Stimulated activated CD4-positive, alpha-beta T cell treated with anti-CD3 and anti-CD28 coated beads, Interleukin-4, amount 100 ng/mL, for 24 hours (primary cell): Measurements from ENCODE around the gene FBXW4.
"Not testable (repeated sequence)": the region's sequence is repeated elsewhere in the genome, so short reads cannot be mapped to it uniquely, and the experiment has no call there.

ENCODE experiments used
- DNase-seq: peaks from one replicate; pipeline ENCODE4 v3.0.0-alpha.2; 2020

The FBXW4 gene

GRCh38 chr10:101615525-101616116 lies 79.3 kb downstream of the FBXW4 start:
- DNase-seq: no peak

- no peak for DNase-seq
These were observed 80.1 kb downstream of the FBXW4 start for GRCh38 chr10:101614663-101615524.

GRCh38 chr10:101613646-101614045 lies 81.3 kb downstream of the FBXW4 start:
- DNase-seq: no peak

- no peak for DNase-seq
These were observed 82.1 kb downstream of the FBXW4 start for GRCh38 chr10:101612872-101613271.

GRCh38 chr10:101612086-101612485 lies 82.9 kb downstream of the FBXW4 start:
- DNase-seq: no peak

- DNase-seq: no peak
These were observed 83.7 kb downstream of the FBXW4 start for GRCh38 chr10:101611096-101611905.

GRCh38 chr10:101609481-101609880 lies 85.5 kb downstream of the FBXW4 start:
- DNase-seq: no peak

- no peak for DNase-seq
These were observed 87.8 kb downstream of the FBXW4 start for GRCh38 chr10:101607124-101607523.

GRCh38 chr10:101602761-101603398 lies 92.1 kb downstream of the FBXW4 start:
- DNase-seq: peak; percentile 75

- no peak for DNase-seq
These were observed 93.4 kb downstream of the FBXW4 start for GRCh38 chr10:101601541-101601940.

- DNase-seq: no peak
These were observed 97.7 kb downstream of the FBXW4 start for GRCh38 chr10:101597091-101597900.

DNA sequence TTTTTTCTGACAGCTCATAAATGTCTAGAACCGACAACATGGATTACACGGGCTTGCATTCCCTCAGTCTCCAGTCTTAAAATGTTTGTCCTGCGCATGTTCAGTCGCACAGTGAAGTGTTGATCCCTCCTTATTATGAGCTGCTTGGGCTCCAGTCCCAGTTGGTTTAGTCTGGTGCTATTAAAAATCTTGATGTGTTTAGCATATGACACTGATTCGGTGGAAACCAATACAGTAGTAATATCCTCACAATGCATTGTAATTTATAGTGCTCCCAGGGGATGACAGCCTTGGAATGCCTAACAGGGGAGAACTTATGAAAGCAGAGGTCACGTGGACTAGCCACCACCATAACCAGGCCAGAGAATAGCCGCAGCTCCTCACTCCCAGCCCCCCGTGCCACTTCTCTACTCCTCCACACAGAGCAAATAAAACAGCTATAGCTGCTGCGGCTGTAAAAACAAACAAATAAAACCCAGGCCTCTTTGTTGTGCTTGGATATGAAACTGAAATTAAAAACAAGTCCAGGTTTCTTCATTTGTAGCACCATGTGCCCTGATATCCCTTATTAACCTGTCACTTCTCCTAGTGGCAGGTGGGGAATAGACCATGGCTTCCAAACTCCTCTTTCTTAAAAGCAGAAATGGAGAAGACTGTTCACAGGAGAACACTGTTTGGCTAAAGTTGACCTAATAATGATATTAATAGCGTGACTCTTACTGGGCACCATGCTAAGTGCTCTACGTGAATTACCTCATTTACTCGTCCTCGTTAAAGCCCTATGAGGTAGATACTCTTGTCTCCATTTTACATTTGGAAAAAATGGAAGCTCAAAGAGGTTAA lies 99.2 kb downstream of the FBXW4 start:
- DNase-seq: no peak

DNA sequence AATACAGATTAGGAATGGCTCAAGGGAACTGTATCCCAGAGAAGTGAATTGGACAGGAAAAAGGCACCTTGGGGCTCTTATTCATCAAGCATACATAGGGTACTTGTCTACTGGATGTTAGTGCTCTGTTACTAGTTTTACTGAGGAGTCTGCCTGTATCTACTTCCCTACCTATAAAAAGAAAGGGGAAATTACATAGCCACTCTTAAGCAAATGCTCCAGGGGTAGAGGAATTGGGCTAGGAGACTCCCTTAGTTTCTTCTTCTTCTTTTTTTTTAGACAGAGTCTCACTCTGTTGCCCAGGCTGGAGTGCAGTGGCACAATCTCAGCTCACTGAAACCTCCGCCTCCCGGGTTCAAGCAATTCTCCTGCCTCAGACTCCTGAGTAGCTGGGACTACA lies 101.6 kb downstream of the FBXW4 start:
- DNase-seq: not testable (repeated sequence)

- no peak for DNase-seq
These were observed 106.1 kb downstream of the FBXW4 start for GRCh38 chr10:101588879-101589278.

DNA sequence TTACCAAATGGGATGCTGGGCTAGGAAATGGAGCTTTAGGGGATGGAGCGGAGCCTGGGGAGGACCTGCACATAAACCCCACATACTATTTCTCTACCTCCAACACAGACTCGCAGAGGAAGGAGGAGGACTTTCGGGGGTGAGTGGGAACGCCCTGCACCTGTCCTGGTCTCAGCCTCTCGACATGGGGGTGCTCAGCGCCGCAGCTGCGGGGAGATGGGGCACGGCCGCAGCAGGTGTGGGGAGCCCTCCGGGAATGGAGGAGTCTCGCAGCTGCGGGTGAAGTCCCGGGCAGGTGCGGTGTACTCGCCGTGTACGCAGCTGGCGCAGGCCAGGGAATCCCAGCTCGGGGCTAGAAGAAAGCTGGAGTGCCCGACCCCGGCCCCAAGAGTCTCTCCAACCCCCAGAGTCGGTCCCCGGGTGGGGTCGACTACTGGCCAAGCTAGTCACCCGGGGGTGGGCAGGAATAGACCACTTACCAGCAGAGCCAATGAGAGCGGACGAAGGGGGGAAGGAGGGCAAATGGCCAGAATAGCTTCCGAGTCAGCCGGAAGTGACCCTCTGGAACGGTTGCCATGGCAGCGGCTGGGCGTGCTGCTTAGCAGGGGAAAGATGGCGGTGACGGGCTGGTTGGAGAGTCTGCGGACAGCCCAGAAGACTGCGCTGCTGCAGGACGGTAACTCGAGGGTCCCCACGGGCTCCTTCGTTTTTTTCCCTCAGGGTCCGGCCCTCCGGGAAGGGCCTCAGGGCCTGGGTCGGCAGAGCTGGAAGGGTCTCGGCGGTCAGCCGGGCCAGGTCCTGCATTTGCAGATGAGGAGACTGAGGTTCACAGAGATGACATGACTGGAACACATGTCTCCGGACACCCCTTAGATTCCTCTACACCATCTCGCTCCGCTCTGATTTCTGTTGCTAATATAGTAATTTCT lies 107.0 kb downstream of the FBXW4 start, which contains the start of the genes DPCD and POLL:
Gene DPCD (plus strand): TSS at position 597 of the 929 bp plus-strand sequence. CDS start 16 bp downstream, at position 613.
Gene POLL (minus strand): TSS at position 533 of the 929 bp plus-strand sequence. CDS start 897 bp downstream, outside the sequence.
- DNase-seq: peak; percentile 94

GRCh38 chr10:101585841-101586240 lies 109.1 kb downstream of the FBXW4 start:
- DNase-seq: no peak

GRCh38 chr10:101580486-101581399 lies 114.2 kb downstream of the FBXW4 start:
- DNase-seq: no peak

GRCh38 chr10:101579516-101579870 lies 115.5 kb downstream of the FBXW4 start:
- DNase-seq: no peak
